ENCODE measurements around the gene PLAU.
"Not testable (repeated sequence)": the region's sequence is repeated elsewhere in the genome, so short reads cannot be mapped to it uniquely, and the experiment has no call there.

The PLAU gene

GRCh38 chr10:73895381-73895780 is 15.6 kb upstream of the PLAU start:
- not testable (repeated sequence) for H3K79me1 ChIP-seq (replicated peaks; ENCODE audit: low read length, poor library complexity, severe bottlenecking); H3K27ac ChIP-seq (ENCODE audit: low read length, poor library complexity, severe bottlenecking); H3K4me3 ChIP-seq (ENCODE audit: insufficient read depth in 1 of 2, low read depth in 1 of 2, low read length in 2 of 2); H3K9me3 ChIP-seq (ENCODE audit: control insufficient read depth, low read length); H2BK5ac ChIP-seq (ENCODE audit: low read depth, low read length, poor library complexity, severe bottlenecking); H3K9ac ChIP-seq (ENCODE audit: low read length); H3K36me3 ChIP-seq (ENCODE audit: control insufficient read depth in 1 of 2, insufficient read depth in 2 of 2, low read depth in 1 of 2, low read length in 2 of 2); H2AFZ ChIP-seq (ENCODE audit: low read depth, low read length); DNase-seq; H2BK120ac ChIP-seq (ENCODE audit: low read depth, low read length); H3K14ac ChIP-seq (ENCODE audit: low read length in 2 of 2); H4K8ac ChIP-seq (ENCODE audit: low read length); H3K27me3 ChIP-seq (ENCODE audit: control insufficient read depth in 1 of 2, insufficient read depth in 1 of 2, low read length in 2 of 2); H3K23ac ChIP-seq (ENCODE audit: low read length in 2 of 2); H3K4ac ChIP-seq (ENCODE audit: low read depth in 1 of 2, low read length in 2 of 2); H3K4me2 ChIP-seq (ENCODE audit: low read length, poor library complexity, severe bottlenecking); H2BK15ac ChIP-seq (ENCODE audit: low read depth, poor library complexity, severe bottlenecking)
- WGBS, result 100% methylated on average over 7 of the region's 9 CpGs
- H3K4me1 ChIP-seq (ENCODE audit: control insufficient read depth, insufficient read depth, low read depth, low read length), result peaks cover 22% of the 10 kb centered on the region
- H3K18ac ChIP-seq (ENCODE audit: low read depth in 1 of 2, low read length in 2 of 2), result peak overlapping the region in 1 of 2 experiments; percentile 28
- H2BK12ac ChIP-seq (ENCODE audit: low read length in 2 of 2), result peak overlapping the region in 1 of 2 experiments; percentile 96
- H4K91ac ChIP-seq (ENCODE audit: low read length), result peak overlapping the region; percentile 30
- H2AK5ac ChIP-seq (ENCODE audit: low read length, severe bottlenecking), result peak overlapping the region; percentile 5

- Histone ChIP-seq H3K4me1 (ENCODE audit: control insufficient read depth, insufficient read depth, low read depth, low read length) (peaks cover 20% of the 10 kb centered on the region), H4K8ac (ENCODE audit: low read length) (no peak overlapping the region), H2AK5ac (ENCODE audit: low read length, severe bottlenecking) (no peak overlapping the region), H3K9me3 (ENCODE audit: control insufficient read depth, low read length) (no peaks in the 10 kb centered on the region), H3K79me1 (replicated peaks; ENCODE audit: low read length, poor library complexity, severe bottlenecking) (no peaks in the 10 kb centered on the region), H3K23ac (ENCODE audit: low read length in 2 of 2) (no peak overlapping the region), H2BK15ac (ENCODE audit: low read depth, poor library complexity, severe bottlenecking) (no peak overlapping the region), H3K27me3 (ENCODE audit: control insufficient read depth in 1 of 2, insufficient read depth in 1 of 2, low read length in 2 of 2) (no peaks in the 10 kb centered on the region), H3K4ac (ENCODE audit: low read depth in 1 of 2, low read length in 2 of 2) (no peak overlapping the region), H3K9ac (ENCODE audit: low read length) (no peak overlapping the region), H3K14ac (ENCODE audit: low read length in 2 of 2) (no peak overlapping the region), H3K4me2 (ENCODE audit: low read length, poor library complexity, severe bottlenecking) (no peak overlapping the region), H4K91ac (ENCODE audit: low read length) (no peak overlapping the region), H2BK12ac (ENCODE audit: low read length in 2 of 2) (no peak overlapping the region), H2BK120ac (ENCODE audit: low read depth, low read length) (no peak overlapping the region), H2AFZ (ENCODE audit: low read depth, low read length) (no peak overlapping the region), H3K4me3 (ENCODE audit: insufficient read depth in 1 of 2, low read depth in 1 of 2, low read length in 2 of 2) (no peak overlapping the region), H2BK5ac (ENCODE audit: low read depth, low read length, poor library complexity, severe bottlenecking) (no peak overlapping the region), H3K36me3 (ENCODE audit: control insufficient read depth in 1 of 2, insufficient read depth in 2 of 2, low read depth in 1 of 2, low read length in 2 of 2) (no peaks in the 10 kb centered on the region), H3K18ac (ENCODE audit: low read depth in 1 of 2, low read length in 2 of 2) (no peak overlapping the region), H3K27ac (ENCODE audit: low read length, poor library complexity, severe bottlenecking) (no peak overlapping the region)
- WGBS, result no CpG with 5 or more reads among the region's 1 CpG
- DNase-seq, result no peak
Measured at GRCh38 chr10:73897693-73898092, 13.2 kb upstream of the PLAU start.

- no peak overlapping the region for H2AFZ ChIP-seq (ENCODE audit: low read depth, low read length)
- H3K4me1 ChIP-seq (ENCODE audit: control insufficient read depth, insufficient read depth, low read depth, low read length), result peaks cover 17% of the 10 kb centered on the region
Measured at GRCh38 chr10:73898730-73899410, 12.1 kb upstream of the PLAU start.

GRCh38 chr10:73899423-73899822 is 11.5 kb upstream of the PLAU start:
- Histone ChIP-seq H3K4me2 (ENCODE audit: low read length, poor library complexity, severe bottlenecking) (no peak overlapping the region), H2AK5ac (ENCODE audit: low read length, severe bottlenecking) (no peak overlapping the region), H3K4ac (ENCODE audit: low read depth in 1 of 2, low read length in 2 of 2) (no peak overlapping the region), H3K4me1 (ENCODE audit: control insufficient read depth, insufficient read depth, low read depth, low read length) (peaks cover 16% of the 10 kb centered on the region), H3K18ac (ENCODE audit: low read depth in 1 of 2, low read length in 2 of 2) (no peak overlapping the region), H3K9ac (ENCODE audit: low read length) (peak overlapping the region; percentile 7), H4K8ac (ENCODE audit: low read length) (no peak overlapping the region), H2BK12ac (ENCODE audit: low read length in 2 of 2) (peak overlapping the region in 1 of 2 experiments; percentile 16), H3K79me1 (replicated peaks; ENCODE audit: low read length, poor library complexity, severe bottlenecking) (no peaks in the 10 kb centered on the region), H3K27ac (ENCODE audit: low read length, poor library complexity, severe bottlenecking) (peak overlapping the region; percentile 71), H4K91ac (ENCODE audit: low read length) (no peak overlapping the region), H3K36me3 (ENCODE audit: control insufficient read depth in 1 of 2, insufficient read depth in 2 of 2, low read depth in 1 of 2, low read length in 2 of 2) (no peaks in the 10 kb centered on the region), H3K4me3 (ENCODE audit: insufficient read depth in 1 of 2, low read depth in 1 of 2, low read length in 2 of 2) (no peak overlapping the region), H2AFZ (ENCODE audit: low read depth, low read length) (no peak overlapping the region), H2BK5ac (ENCODE audit: low read depth, low read length, poor library complexity, severe bottlenecking) (no peak overlapping the region), H2BK15ac (ENCODE audit: low read depth, poor library complexity, severe bottlenecking) (no peak overlapping the region), H3K27me3 (ENCODE audit: control insufficient read depth in 1 of 2, insufficient read depth in 1 of 2, low read length in 2 of 2) (no peaks in the 10 kb centered on the region), H3K9me3 (ENCODE audit: control insufficient read depth, low read length) (no peaks in the 10 kb centered on the region), H2BK120ac (ENCODE audit: low read depth, low read length) (no peak overlapping the region), H3K23ac (ENCODE audit: low read length in 2 of 2) (no peak overlapping the region), H3K14ac (ENCODE audit: low read length in 2 of 2) (no peak overlapping the region)
- WGBS, result under 1% methylated on average over 4 of the region's 4 CpGs
- DNase-seq, result peak; percentile 93

More at GRCh38 chr10:73898730-73899410, 12.1 kb upstream of the PLAU start:
- WGBS, result 0% methylated on average over 2 of the region's 2 CpGs
- Histone ChIP-seq H3K14ac (ENCODE audit: low read length in 2 of 2) (no peak overlapping the region), H2BK120ac (ENCODE audit: low read depth, low read length) (peak overlapping the region; percentile 44), H4K91ac (ENCODE audit: low read length) (peak overlapping the region; percentile 48), H3K4me3 (ENCODE audit: insufficient read depth in 1 of 2, low read depth in 1 of 2, low read length in 2 of 2) (no peak overlapping the region), H3K9me3 (ENCODE audit: control insufficient read depth, low read length) (no peaks in the 10 kb centered on the region), H3K23ac (ENCODE audit: low read length in 2 of 2) (no peak overlapping the region), H3K36me3 (ENCODE audit: control insufficient read depth in 1 of 2, insufficient read depth in 2 of 2, low read depth in 1 of 2, low read length in 2 of 2) (no peaks in the 10 kb centered on the region), H3K4me2 (ENCODE audit: low read length, poor library complexity, severe bottlenecking) (no peak overlapping the region), H2BK5ac (ENCODE audit: low read depth, low read length, poor library complexity, severe bottlenecking) (no peak overlapping the region), H3K18ac (ENCODE audit: low read depth in 1 of 2, low read length in 2 of 2) (peak overlapping the region; percentile 30 to 67), H3K27ac (ENCODE audit: low read length, poor library complexity, severe bottlenecking) (peak overlapping the region; percentile 71), H3K79me1 (replicated peaks; ENCODE audit: low read length, poor library complexity, severe bottlenecking) (no peaks in the 10 kb centered on the region), H2BK12ac (ENCODE audit: low read length in 2 of 2) (peak overlapping the region; percentile 46 to 82), H3K9ac (ENCODE audit: low read length) (peak overlapping the region; percentile 7), H3K4ac (ENCODE audit: low read depth in 1 of 2, low read length in 2 of 2) (peak overlapping the region in 1 of 2 experiments; percentile 54), H4K8ac (ENCODE audit: low read length) (peak overlapping the region; percentile 16), H2AK5ac (ENCODE audit: low read length, severe bottlenecking) (peak overlapping the region; percentile 80), H2BK15ac (ENCODE audit: low read depth, poor library complexity, severe bottlenecking) (no peak overlapping the region), H3K27me3 (ENCODE audit: control insufficient read depth in 1 of 2, insufficient read depth in 1 of 2, low read length in 2 of 2) (no peaks in the 10 kb centered on the region)
- DNase-seq, result peak; percentile 81
